A172 (cell line): ENCODE results near the gene AGPAT3. TPM values are rescaled to one million over a fixed set of nuclear protein-coding genes. Genes with fewer than 3 reads are reported as not detected.
A peak's percentile ranks its signal among the peaks of the same experiment; 100 is the strongest.

Experiments
- DNase-seq: peaks from one replicate; pipeline ENCODE4 v3.0.0-alpha.2; 2015; ENCODE audit warnings: low spot score
- total RNA-seq: library from RNA; depleted of rRNA; stranded (reverse); fragments of >200 nt; shearing (Covaris generic); gene quantifications from 2 replicates; pipeline ENCODE4 v1.2.3, GENCODE V29; 2014

The AGPAT3 gene
- total RNA-seq, 1 experiment from 2014 or later = 73.4 TPM

DNA sequence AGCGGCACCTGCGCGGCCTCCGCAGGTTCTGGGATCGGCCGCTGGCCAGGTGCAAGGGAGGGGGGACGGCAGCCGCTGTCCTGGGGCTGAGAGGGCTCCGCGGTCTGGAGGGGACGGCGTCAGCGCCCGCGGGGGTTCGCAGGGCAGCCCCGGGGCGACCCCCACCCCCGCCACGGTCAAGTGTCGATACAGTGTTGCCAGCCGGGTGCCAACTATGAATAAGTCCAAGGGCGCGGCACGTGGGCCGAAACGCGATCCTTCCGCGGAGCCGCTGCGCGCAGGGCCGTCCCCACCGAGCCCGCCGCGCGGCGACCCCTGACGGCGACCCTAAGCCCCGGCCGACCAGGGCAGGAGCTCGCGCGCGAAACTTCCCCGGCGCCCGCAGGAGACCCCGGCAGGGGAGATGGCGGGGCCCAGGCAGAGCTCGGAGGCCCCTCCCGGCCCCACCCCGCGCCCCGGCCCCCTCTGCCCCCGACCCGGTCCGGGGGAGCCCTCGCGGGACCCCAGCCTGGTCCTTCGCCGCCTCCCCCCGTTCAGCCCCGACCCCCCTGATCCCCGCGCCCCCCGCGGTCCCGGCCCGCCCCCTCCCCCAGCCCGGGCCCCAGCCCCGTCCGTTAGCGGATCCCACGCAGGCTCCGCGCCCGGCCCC, 586 bp upstream of the AGPAT3 start:
- no peak for DNase-seq

DNA sequence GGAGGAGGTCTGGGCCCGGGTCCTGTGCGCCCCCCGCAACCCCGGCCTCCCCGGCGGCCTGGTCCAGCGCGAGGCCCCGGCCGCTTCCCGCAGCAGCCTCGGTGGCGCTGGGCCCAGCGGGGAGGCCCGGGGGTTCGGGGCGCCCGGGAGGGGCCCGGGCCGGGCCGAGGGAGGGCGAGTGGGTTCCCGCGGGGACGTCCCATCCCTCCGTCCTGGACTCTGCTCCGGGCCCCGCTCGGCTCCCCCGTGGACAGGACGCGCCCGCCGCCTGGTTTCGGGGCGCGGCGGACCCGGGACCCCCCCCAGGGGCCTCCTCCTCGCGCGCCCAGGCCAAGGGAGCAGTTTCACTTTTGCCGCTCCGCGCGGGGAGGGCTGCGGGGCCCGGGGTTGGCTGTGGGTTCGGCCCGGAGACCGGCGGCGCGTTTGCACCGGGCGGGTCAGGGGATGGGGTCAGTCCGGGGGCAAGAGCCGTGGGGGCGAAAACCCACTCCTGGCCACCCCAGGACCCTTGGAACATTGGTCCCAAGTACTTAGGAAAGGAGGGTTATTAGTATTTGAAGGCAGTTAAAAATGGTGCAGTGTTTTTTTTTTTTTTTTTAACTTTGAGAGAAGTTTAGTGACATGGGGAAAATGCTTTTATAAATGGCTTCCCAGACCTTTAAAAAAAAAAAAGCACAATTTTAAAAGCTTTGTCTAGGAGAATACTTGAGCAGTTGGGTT, 677 bp downstream of the AGPAT3 start:
- DNase-seq = no peak

DNA sequence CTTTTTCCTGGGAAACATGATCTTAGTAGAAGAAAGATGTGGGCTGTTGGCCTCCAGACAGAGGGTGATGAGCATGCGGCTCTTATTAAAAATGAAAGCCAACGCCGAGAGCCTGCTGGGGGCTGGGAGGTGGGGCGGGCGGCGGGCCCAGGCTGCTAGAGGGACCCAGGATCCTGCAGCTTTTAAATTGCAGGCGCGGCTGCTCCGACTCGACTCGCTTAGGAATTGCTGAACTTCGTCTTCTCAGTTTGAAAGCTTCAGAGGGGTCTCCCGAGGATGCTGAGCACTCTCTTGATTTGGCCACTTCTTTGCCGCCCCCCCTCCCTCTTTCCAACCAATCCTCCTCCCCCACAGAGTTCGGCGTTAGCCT, 1.2 kb downstream of the AGPAT3 start:
- DNase-seq = peak; percentile 26

DNA sequence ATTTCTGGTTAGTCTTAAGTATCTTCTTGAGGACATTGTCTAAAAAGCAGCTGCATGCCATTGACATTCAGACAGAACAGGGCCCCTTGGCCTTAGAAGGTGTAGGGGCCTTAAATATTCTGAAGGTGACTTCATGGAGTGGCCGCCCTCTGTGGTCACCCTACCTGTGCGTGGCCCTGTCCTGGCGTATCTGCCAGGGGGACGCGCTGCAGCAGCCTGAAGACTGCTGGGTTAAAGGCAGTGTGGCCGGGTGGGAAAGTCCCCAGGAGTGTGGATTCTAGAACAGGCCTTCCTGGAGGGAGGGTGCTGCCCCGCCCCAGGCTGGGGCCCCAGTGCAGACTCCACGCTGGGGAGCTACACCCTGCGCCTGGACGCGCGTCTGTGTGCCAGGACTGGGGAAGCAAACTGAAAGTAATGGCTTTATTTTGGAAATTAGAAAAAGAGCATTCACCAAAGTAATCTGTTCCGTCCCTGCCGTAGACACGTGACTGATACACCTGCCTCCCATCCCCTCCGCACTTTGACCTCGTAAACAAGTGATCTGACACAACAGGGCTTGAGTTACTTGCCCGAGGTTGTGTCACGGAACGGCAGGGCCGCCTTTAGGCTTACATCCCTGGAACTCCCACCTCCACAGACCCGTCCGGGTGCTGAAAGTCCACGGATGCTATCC, 1.8 kb downstream of the AGPAT3 start:
- DNase-seq = peak; percentile 16

DNA sequence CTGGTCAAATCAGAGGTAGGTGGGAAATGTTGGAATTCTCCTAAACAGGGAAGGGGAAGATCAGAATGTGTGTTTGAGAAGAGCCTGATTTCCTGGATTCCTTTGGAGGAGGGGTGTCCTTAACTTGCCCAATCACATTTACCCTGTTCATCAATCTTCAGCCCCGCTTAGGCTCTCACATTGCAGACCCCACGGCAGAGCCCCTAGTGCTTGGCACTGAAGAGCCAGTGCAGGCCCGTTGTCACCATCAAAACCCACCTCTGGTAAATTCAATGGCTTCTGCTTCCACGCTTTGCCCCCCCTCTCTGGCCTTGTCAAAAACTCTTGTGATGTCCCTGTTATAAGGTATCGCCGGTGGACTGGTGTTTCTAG, 2.3 kb downstream of the AGPAT3 start:
- no peak for DNase-seq

DNA sequence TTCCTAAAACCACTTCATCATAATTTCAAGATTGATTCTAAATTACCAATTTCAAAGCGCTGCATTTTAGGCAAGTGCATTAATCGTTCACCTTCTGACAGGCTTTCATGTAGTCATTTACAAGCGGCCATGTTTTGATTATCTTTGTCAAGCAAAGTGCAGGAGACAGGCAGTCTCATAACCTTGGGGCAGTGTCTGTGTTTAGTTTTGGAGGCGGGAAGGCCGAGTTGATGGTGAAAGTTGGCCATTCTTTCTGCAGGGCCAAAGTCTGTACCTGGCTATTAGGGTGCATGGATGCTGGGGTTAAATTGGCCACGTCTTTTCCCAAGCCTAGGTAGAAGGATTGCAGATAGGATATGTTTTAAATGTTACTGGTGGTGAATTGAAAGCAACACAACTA, 2.9 kb downstream of the AGPAT3 start:
- DNase-seq = no peak

DNA sequence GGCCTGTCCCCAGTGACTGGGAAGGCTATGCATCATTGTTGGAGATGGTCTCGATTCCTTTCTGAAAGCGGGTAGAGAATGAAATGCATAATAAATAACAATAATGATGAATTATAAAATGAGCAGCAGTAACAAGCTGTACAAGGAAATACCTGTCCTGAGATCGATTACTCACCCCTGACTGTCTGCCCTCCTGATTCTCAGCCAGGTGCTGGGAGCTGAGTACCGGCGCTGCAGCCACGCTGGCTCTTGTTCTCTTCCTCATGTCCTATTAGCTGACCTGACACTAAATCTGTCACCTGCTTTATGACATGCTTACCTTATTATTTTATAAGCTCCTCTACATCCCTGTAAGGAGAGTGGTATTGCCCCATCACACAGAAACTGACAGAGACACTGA, 3.4 kb downstream of the AGPAT3 start:
- no peak for DNase-seq

DNA sequence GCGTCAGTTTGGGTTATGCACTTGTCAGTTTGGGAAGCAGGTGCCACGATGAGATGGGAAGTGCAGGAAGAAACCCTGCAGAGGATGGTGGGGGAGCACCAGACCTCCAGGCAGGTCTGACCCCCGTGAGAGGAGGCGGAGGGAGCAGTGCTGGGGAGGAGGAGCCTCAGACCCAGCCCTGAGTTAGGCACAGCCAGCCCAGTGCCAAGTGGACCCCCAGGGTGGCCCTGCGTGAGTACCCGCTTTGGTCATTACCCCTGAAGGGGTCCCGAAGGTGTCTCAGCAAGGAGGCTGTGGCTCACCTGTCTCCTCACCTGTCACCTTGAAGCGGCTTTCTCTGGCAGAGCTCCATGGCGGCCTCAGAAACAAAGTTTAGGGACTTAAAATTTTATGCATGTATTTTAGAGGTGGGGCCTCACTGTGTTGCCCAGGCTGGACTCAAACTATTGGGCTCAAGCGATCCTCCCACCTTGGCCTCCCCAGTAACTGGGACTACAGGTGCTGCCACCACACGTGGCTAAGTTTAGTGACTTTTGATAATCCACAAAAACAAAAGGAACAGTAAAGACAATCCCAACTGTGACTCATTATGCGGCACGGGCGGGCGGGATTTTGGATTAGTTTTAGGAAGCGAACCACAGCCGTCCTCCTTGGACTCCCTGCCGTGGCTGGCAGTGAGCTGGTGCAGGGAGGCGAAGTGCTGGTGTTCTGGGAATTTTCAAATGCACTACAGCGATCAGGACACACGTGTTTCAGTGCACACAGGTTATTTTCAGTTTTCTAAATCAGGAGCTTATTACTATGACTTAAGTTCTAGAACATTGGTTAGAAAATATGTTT, 4.7 kb downstream of the AGPAT3 start:
- no peak for DNase-seq

DNA sequence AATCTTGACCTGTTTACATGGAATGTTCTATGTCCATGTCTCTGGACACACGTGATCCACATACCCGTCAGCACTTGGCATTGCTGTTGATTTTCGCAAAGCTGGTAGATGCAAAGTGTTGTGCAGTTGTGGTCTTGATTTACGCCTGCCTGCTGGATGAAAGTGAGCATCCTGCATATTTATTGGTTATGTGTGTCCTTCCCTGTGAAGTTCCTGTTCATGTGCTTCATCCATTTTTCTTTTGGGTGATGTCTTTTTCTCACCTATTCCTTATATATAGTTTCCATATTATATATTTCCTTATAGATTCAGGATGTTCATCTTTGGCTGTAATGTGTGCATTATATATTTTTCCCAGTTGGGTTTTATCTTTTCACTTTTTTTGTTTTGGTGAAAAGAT, 6.5 kb downstream of the AGPAT3 start:
- no peak for DNase-seq

DNA sequence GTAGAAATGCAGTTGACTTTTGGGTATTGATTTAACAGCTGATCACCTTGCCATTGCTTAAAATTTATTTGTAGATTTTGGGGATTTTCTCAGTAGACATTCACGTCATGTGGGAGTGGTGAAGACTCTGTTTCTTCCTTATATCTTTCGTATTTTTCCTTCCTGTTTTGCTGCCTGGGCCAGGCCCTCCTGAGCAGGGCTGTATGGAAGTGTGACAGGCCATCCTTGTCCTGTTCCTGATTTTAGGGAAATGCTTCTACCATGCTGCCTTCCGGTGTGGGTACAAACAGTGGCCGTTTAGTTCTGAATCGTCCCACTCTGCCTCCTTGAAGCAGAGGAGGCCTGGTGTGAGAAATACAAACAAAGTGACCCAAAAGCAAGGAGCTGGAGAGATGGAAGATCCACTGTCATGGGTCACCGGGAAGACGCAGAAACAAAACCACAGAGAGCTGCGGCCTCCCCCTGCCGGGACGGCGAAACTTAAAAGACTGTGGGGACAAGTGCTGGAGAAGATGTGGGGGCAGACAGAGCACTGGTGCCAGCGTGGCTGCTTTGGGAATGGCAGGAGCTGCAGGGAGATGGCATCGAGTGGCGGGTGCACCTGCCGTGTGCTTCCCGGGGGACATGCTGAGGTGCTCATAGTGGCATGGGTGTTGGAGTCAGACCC, 7.6 kb downstream of the AGPAT3 start:
- no peak for DNase-seq

DNA sequence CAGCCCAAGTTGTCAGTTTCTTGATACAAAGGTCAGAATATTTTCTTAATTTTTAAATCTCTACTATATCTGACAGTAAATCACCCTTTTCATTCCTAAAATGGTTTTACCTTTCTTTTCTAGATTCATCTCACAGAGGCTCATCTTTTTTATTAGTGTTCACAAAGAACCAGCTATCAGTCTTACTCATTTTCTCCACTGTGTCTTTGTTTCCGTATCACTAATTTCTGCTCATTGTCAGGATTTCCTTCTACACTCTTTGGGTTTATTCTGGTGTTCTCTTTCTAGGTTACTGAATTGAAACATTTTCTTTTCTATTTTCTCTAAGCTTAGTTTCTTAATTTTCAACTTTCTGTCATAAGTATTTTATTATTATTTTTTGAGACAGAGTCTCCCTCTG, 8.7 kb downstream of the AGPAT3 start:
- DNase-seq = no peak

DNA sequence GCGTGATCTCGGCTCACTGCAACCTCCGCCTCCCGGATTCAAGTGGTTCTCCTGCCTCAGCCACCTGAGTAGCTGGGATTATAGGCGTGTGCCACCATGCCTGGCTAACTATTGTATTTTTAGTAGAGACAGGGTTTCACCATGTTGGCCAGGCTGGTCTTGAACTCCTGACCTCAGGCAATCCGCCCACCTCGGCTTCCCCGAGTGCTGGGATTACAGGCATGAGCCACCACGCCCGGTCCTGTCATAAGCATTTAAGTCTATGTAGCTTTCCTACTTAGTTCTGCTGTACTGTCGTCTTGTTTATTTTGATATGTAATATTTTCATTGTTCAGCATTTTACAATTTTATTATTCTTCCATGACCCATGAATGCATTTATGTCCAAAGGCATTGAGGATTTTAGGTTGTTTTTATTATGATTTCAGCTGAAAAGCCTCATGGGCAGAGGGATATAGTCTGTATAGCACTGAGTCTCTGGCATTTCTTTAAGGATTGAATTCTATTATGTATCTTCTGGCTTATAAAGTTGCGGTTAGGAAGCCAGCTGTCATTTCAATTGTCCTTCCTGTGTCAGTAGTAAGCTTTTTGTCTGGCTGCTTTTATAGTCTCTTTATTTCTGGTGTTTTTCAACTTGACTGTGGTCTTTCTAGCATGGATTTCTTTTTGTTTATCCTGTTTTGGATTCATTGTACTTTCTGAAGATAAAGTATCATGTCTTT, 9.2 kb downstream of the AGPAT3 start:
- no peak for DNase-seq

DNA sequence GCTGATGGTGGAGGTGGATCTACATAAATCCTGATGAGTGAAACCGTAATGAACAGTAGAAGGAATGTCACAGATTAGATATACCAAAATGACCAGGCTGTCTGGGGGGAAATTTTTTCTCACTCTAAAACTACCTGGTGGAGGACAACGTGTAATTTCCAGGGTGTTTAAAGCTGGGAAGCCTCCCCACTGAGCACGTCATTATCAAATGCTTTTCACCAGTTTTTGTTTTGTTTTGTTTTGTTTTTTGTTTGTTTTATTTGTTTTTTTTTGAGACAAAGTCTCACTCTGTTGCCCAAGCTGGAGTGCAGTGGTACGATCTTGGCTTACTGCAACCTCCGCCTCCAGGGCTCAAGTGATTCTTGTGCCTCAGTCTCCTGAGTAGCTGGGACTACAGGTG, 11.6 kb downstream of the AGPAT3 start:
- DNase-seq = no peak

DNA sequence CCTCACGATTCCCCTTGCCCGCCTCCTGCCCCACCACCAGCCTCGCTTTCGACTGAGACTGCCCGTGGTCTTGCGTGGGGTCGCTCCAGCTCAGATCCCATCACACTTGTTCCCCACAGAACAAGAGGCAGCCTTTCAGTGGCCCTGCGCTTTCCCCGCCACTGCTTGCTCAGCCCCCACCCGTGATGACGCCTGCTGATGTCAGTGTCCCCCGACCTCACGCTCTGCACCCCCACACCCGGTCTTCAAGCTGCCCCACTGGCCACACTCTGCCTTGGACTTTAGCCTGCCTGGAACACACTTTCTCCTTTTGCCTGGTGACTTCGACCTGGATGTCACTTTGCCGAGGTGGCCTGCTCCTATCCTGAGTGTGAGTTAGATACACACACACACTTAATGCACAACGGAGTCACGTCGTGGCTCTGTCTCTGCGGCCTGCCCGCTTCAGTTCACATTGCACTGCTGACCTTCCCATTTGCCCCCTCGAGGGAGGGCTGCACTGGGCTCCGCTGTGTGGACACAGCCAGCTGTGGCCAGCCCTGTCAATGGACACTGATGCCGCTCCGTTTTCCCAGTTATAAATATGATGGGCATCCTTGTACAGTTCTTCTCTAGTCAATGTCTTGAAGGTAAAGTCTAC, 13.0 kb downstream of the AGPAT3 start:
- DNase-seq = no peak

DNA sequence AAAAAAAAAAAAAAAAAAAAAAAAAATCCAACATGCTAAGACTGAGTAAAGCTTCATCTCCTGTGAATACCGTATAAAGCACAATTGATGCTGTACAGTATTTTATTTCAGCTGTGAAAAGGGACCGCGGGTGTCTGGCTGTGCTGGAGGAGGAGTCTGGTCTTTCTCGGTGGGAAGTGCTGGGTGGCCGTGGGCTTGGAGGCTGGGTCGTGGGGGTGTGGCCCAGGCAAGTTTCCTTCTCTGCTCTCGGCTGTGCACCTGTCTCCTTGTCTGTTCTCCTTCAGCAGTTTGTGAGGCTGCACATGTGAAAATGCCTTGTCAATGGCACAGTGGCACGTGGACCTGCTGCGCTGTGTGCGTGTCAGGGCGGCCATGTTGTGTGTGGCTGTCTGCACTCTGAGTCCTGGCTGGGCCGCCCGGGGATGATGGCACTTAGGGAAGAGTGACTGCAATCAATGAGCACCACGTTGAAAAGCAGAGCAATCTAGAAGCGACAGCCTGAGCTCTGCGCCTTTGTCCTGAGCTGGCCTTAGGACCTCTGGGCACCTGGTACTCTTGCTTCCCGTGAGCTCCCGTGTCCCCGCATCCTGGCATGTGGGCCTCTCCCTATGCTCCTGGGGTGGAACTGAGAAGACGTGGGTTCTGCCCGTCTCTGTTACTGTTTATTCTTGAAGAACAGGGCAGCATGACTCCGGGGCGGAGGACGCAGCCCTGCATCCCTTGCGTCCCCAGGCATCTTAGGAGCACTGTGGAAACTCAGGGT, 14.5 kb downstream of the AGPAT3 start:
- DNase-seq = no peak

DNA sequence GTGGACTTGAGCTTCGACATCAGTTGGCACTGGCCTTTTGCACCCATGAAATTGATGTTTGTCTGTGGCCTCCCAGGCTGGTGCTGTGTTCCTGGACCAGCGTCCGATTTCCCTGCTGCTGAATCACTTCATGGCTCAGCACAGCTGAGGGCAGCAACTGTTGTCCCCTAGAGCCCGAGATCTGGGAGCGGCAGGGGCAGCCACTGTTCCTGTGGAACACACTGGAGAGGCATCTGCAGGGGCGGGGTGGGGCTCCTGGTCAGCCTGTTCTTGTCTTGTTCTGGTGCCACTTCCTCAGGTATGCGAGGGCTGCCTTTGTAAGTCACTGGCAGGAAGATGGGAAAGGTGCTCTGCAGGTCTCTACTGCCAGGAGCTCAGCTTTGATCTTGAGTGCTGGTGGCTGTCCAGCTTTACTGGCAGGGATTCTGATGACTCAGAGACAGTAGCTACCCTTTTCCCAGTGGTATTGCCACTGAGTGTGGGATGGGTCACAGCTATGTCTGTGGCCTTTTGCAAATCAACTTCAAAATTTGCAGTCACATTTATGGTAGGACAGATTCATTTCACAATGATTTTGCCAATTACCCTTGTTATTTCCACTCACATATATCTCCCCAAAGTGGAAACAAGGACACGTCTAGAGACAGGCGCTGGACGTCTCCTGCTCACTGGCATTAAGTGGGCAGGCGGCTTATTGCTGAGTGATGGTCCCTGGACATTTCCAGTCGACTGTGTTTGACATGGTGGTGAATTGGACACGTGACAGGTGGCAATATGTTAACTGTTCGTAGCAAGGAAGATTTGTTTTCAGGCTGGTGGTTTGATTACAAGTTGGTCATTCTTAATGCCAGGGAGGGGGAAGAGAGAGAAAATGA, 15.3 kb downstream of the AGPAT3 start:
- peak; percentile 68 for DNase-seq

DNA sequence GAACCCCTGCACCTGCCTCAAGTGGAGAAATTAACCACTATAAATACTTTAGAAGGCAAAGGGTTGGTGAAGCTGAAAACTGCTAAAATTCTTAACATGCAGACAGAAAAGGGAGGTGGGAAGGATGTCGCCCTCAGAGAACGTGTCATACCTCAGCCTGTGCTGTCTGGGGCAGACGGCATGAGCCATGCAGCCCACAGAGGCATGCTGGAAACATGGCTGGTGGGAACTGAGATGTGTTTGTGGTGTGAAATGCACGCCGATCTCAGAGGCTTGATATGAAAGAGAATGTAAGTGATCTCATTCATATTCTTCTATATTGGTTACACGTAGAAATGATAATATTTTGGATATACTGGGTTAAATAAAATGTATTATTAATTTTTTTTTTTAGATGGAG, 16.3 kb downstream of the AGPAT3 start:
- DNase-seq = no peak

DNA sequence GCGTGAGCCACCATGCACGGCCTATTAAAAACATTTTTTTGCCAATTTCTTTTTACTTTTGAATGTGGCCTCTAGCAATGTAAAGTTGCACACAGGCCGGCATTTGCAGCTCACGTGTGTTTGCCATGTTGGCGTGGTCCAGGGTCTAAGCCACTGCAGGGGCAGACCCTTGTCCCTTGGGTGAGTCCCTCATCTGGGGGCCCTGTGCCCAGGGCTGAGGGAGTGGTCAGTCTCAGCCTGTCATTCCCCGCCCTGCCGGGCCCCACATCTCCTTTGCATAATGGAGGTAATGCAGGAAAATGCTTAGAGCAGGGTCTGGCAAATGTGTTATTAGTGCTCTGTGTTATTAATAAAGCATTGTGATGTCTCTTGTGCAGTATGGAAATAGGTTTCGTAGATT, 16.9 kb downstream of the AGPAT3 start:
- no peak for DNase-seq
